Stomach (tissue), 9 donors: ENCODE measurements around the gene OR6B3. TPM values are rescaled to one million over a fixed set of nuclear protein-coding genes. Genes with fewer than 3 reads are reported as not detected.

Experiments used
- DNase-seq, 2 donors: peaks; one replicate each; pipeline versions ENCODE4 v3.0.0 to v3.0.0-alpha.2; 2013 to 2019
- H3K27ac ChIP-seq, 5 donors: fragments of 200-600 bp in 4 of 5; sonication (generic) in 4 of 5; one replicate each; pipeline ENCODE4 v1.5.1; 2013 to 2019; ENCODE audit warnings: mild to moderate bottlenecking in 1 of 5, moderate library complexity in 1 of 5
- H3K27me3 ChIP-seq, 3 donors: fragments of 200-600 bp; sonication (generic); one replicate each; pipeline ENCODE4 v1.5.1; 2017 to 2019; ENCODE audit warnings: mixed run types in 1 of 3
- H3K36me3 ChIP-seq, 4 donors: fragments of 200-600 bp; sonication (generic); 1 replicate in 3 of 4; 2 replicates in 1 of 4; pipeline ENCODE4 v1.5.1; 2016 to 2019
- H3K4me1 ChIP-seq, 4 donors: fragments of 200-600 bp; sonication (generic); one replicate each; pipeline ENCODE4 v1.5.1; 2016 to 2019
- H3K4me3 ChIP-seq, 4 donors: fragments of 200-600 bp; sonication (generic) in 3 of 4; one replicate each; pipeline ENCODE4 v1.5.1; 2016 to 2019; ENCODE audit warnings: mild to moderate bottlenecking in 1 of 4
- H3K9me3 ChIP-seq, 4 donors: fragments of 200-600 bp; sonication (generic); one replicate each; pipeline ENCODE4 v1.5.1; 2016 to 2019
- CTCF ChIP-seq, 7 experiments: fragments of 450-650 bp in 4 of 7; fragments of 200-600 bp in 3 of 7; sonication (generic) in 3 of 7; IDR thresholded peaks; one replicate each; pipeline ENCODE4 v1.5.1; 2016 to 2019; ENCODE audit warnings: antibody characterized with exemption in 7 of 7, control low read depth in 2 of 7, mild to moderate bottlenecking in 1 of 7
- EP300 ChIP-seq: sonication (generic); formaldehyde crosslinking; IDR thresholded peaks from one replicate; pipeline ENCODE4 v1.6.1; 2017; ENCODE audit warnings: antibody characterized with exemption
- POLR2A ChIP-seq, 4 donors: fragments of 450-650 bp; IDR thresholded peaks; one replicate each; pipeline ENCODE4 v1.6.1; 2016; ENCODE audit warnings: antibody characterized with exemption in 4 of 4, control low read depth in 2 of 4, mild to moderate bottlenecking in 1 of 4, moderate library complexity in 1 of 4
- POLR2AphosphoS5 ChIP-seq, 3 donors: sonication (generic); formaldehyde crosslinking; IDR thresholded peaks; one replicate each; pipeline ENCODE4 v1.6.1; 2016; ENCODE audit warnings: antibody characterized with exemption in 3 of 3
- WGBS, 5 donors: extraction: QIAGEN DNeasy Blood & Tissue Kit in 3 of 5; methylation state at CpG; one replicate each; pipeline versions ENCODE4 v1.1.5 to v1.1.7; 2013 to 2018; 5-methylcytosine and 5-hydroxymethylcytosine counted together
- intact Hi-C: fragments of 100-400 bp; cut with DNase I; formaldehyde crosslinking; loops from one replicate; pipeline ENCODE4 v1.15.1; 2023; ENCODE audit warnings: low total_unique reads
- polyA plus RNA-seq, 3 donors: library from polyadenylated mRNA; stranded (reverse); fragments of 200-250 nt; gene quantifications; one replicate each; pipeline ENCODE4 v1.2.3, GENCODE V29; 2013
- total RNA-seq, 5 donors: library from RNA; depleted of rRNA; stranded (reverse); fragments of >200 nt; gene quantifications; one replicate each; pipeline versions ENCODE4 v1.1.0 to v1.2.3, GENCODE V29; 2014 to 2016
- donor health status: healthy with polysubstance abuse.
- donor health status: Bipolar disorder and iron deficiency.
- donor health status: healthy.

OR6B3 gene
- total and polyA plus RNA-seq, 8 donors = not detected

- 72 to 81% (median 78%) methylated on average over 11 to 21 of the region's 21 CpGs for WGBS, 5 donors
- Histone ChIP-seq H3K27ac (no peak overlapping the region), H3K4me3 (no peak overlapping the region), H3K36me3 (no peaks in the 10 kb centered on the region), H3K4me1 (no peaks in the 10 kb centered on the region), H3K9me3 (no peaks in the 10 kb centered on the region), H3K27me3 (peaks cover 0 to 71% (median 5%) of the 10 kb centered on the region in 3 donors)
- intact Hi-C loops = no loop called here
- no peak for TF ChIP-seq EP300
- no peak for TF ChIP-seq POLR2AphosphoS5 (IDR thresholded peaks at IDR 0.05)
- no peak for TF ChIP-seq CTCF (IDR thresholded peaks at IDR 0.05)
- no peak for TF ChIP-seq POLR2A (IDR thresholded peaks at IDR 0.05)
- DNase-seq = no peak
Measured at GRCh38 chr2:240043279-240043989, 9.9 kb downstream of the OR6B3 start.

GRCh38 chr2:240042740-240043139 is 10.6 kb downstream of the OR6B3 start:
- Histone ChIP-seq H3K4me3 (no peak overlapping the region), H3K36me3 (no peaks in the 10 kb centered on the region), H3K27ac (no peak overlapping the region), H3K9me3 (no peaks in the 10 kb centered on the region), H3K27me3 (peaks cover 0 to 65% (median 0%) of the 10 kb centered on the region in 3 donors), H3K4me1 (no peaks in the 10 kb centered on the region)
- no peak for DNase-seq
- intact Hi-C loops = no loop called here
- WGBS, 5 donors = 77 to 83% (median 78%) methylated on average over 11 of the region's 11 CpGs
- no peak for TF ChIP-seq EP300
- no peak for TF ChIP-seq CTCF (IDR thresholded peaks at IDR 0.05)
- TF ChIP-seq POLR2A (IDR thresholded peaks at IDR 0.05) = no peak
- TF ChIP-seq POLR2AphosphoS5 (IDR thresholded peaks at IDR 0.05) = no peak

- Histone ChIP-seq H3K36me3 (no peaks in the 10 kb centered on the region), H3K9me3 (no peaks in the 10 kb centered on the region), H3K4me1 (no peaks in the 10 kb centered on the region), H3K4me3 (no peak overlapping the region), H3K27ac (no peak overlapping the region), H3K27me3 (peaks cover 0 to 58% (median 0%) of the 10 kb centered on the region in 3 donors)
- DNase-seq = no peak
- WGBS, 5 donors = 65 to 87% (median 69%) methylated on average over 5 to 6 of the region's 6 CpGs
- intact Hi-C loops = no loop called here
- TF ChIP-seq POLR2AphosphoS5 (IDR thresholded peaks at IDR 0.05) = no peak
- TF ChIP-seq CTCF (IDR thresholded peaks at IDR 0.05) = no peak
- no peak for TF ChIP-seq EP300
- no peak for TF ChIP-seq POLR2A (IDR thresholded peaks at IDR 0.05)
Measured at GRCh38 chr2:240041363-240041762, 12.0 kb downstream of the OR6B3 start.

- H3K36me3 ChIP-seq = no peaks in the 10 kb centered on the region
- H3K4me3 ChIP-seq = no peak overlapping the region
- intact Hi-C loops = no loop called here
- no peaks in the 10 kb centered on the region for H3K4me1 ChIP-seq
- no peak overlapping the region for H3K27ac ChIP-seq
- no peaks in the 10 kb centered on the region for H3K9me3 ChIP-seq
- no peak for DNase-seq
- peaks cover 0 to 47% (median 8%) of the 10 kb centered on the region in 3 donors for H3K27me3 ChIP-seq
- no peak for TF ChIP-seq CTCF (IDR thresholded peaks at IDR 0.05)
Measured at GRCh38 chr2:240037358-240037757, 16.0 kb downstream of the OR6B3 start.
